K562 (cell line): ENCODE measurements around the gene RNF26. TPM values are rescaled to one million over a fixed set of nuclear protein-coding genes. Genes with fewer than 3 reads are reported as not detected.

Experiments used
- ATAC-seq: fragments of 200-7000 bp; cut with Tn5 transposase; 3 replicates; pipeline ENCODE4 v1.9.1; 2020; ENCODE audit warnings: moderate library complexity
- BruUV-seq: library from RNA; stranded (reverse); fragments of 400-500 nt; replicated peaks from 2 replicates; lab custom pipeline; 2021; lab: Mats Ljungman, UMichigan
- CTCF ChIA-PET: fragments of 300-600 bp; formaldehyde crosslinking; extraction: SDS; loops from one replicate; lab custom pipeline; 2021; ENCODE audit warnings: low intra/inter-chr PET ratio; lab: Yijun Ruan, JAX
- POLR2A ChIA-PET: fragments of 300-600, 350-650 bp; sonication (Branson Sonifier 250); formaldehyde crosslinking; extraction: SDS; loops from one replicate; lab custom pipeline; 2021; ENCODE audit warnings: antibody characterized with exemption, inconsistent platforms; lab: Yijun Ruan, JAX
- DNase-seq, 4 experiments: peaks; one replicate each; pipeline versions ENCODE4 v3.0.0 to v3.0.0-alpha.2; 2011 to 2018; ENCODE audit warnings: low spot score in 3 of 4, mixed read lengths in 3 of 4; ENCODE audit errors: extremely low read depth in 1 of 4
- FAIRE-seq: peaks from 2 replicates; lab custom pipeline; 2011; peaks lifted over from hg19 to GRCh38; lab: Jason Lieb, UNC
- H2AFZ ChIP-seq: 2 replicates; pipeline ENCODE4 v1.6.0; 2011; ENCODE audit warnings: low read depth, low read length, control low read depth, inconsistent platforms
- H3K27ac ChIP-seq: fragments of 200-600 bp; 3 replicates; pipeline ENCODE4 v1.8.0; 2011; ENCODE audit warnings: low read depth, mild to moderate bottlenecking, control low read depth, inconsistent platforms, low read length, moderate library complexity, mixed read lengths; ENCODE audit errors: extremely low read depth
- H3K27me3 ChIP-seq, 2 experiments: fragments of 300-600 bp in 1 of 2; 2 replicates in 1 of 2; 3 replicates in 1 of 2; pipeline versions ENCODE4 v1.6.0 to v1.8.0; 2011; ENCODE audit warnings: inconsistent platforms in 2 of 2, low read length in 2 of 2, mild to moderate bottlenecking in 1 of 2, mixed read lengths in 1 of 2, moderate library complexity in 1 of 2; ENCODE audit not compliant: control insufficient read depth in 2 of 2, insufficient read depth in 2 of 2
- H3K36me3 ChIP-seq: fragments of 300-600 bp; 3 replicates; pipeline ENCODE4 v1.8.0; 2011; ENCODE audit warnings: mild to moderate bottlenecking, low read length, inconsistent platforms; ENCODE audit not compliant: control insufficient read depth, insufficient read depth
- H3K4me1 ChIP-seq, 2 experiments: fragments of 200-600 bp in 1 of 2; replicated peaks in 1 of 2; 2 replicates in 1 of 2; 3 replicates in 1 of 2; pipeline versions ENCODE4 v1.5.1 to v1.8.0; 2011; ENCODE audit warnings: inconsistent platforms in 2 of 2, low read length in 2 of 2, mild to moderate bottlenecking in 1 of 2, mixed read lengths in 1 of 2, moderate library complexity in 1 of 2; ENCODE audit not compliant: control insufficient read depth in 2 of 2, insufficient read depth in 2 of 2
- H3K4me2 ChIP-seq: 2 replicates; pipeline ENCODE4 v1.6.1; 2011; ENCODE audit warnings: low read length, control low read depth, inconsistent platforms, mixed read lengths; ENCODE audit not compliant: insufficient read depth
- H3K4me3 ChIP-seq: fragments of 200-600 bp; sonication (generic), shearing (Covaris generic); 2 replicates; pipeline ENCODE4 v1.5.1; 2016; ENCODE audit warnings: control low read depth, inconsistent platforms
- H3K79me2 ChIP-seq: fragments of 200-600 bp; 3 replicates; pipeline ENCODE4 v1.8.0; 2011; ENCODE audit warnings: low read length, inconsistent platforms; ENCODE audit not compliant: control insufficient read depth, insufficient read depth
- H3K9ac ChIP-seq, 2 experiments: 2 replicates each; pipeline versions ENCODE4 v1.6.0 to v1.6.1; 2011; ENCODE audit warnings: low read depth in 2 of 2, low read length in 2 of 2, control low read depth in 1 of 2, inconsistent platforms in 1 of 2, mild to moderate bottlenecking in 1 of 2, mixed read lengths in 1 of 2; ENCODE audit not compliant: insufficient read depth in 1 of 2
- H3K9me1 ChIP-seq: one replicate; pipeline ENCODE4 v1.6.0; 2011; ENCODE audit warnings: inconsistent platforms, mild to moderate bottlenecking, low read length, moderate library complexity; ENCODE audit not compliant: control insufficient read depth, insufficient read depth
- H3K9me3 ChIP-seq: replicated peaks from 2 replicates; pipeline ENCODE4 v1.5.1; 2011; ENCODE audit warnings: low read depth, low read length, inconsistent platforms; ENCODE audit not compliant: control insufficient read depth, insufficient read depth
- H4K20me1 ChIP-seq: replicated peaks from 2 replicates; pipeline ENCODE4 v1.6.1; 2011; ENCODE audit warnings: low read length, inconsistent platforms, mixed read lengths; ENCODE audit not compliant: control insufficient read depth, insufficient read depth
- CREM ChIP-seq: IDR thresholded peaks from 2 replicates; pipeline ENCODE4 v1.6.1; 2014; ENCODE audit warnings: antibody characterized with exemption, low read depth
- JUND ChIP-seq, 2 experiments: IDR thresholded peaks; 2 replicates in 1 of 2; 3 replicates in 1 of 2; pipeline ENCODE4 v1.6.1; 2011; ENCODE audit warnings: borderline replicate concordance in 2 of 2, low read depth in 2 of 2, low read length in 2 of 2, improper control_type of control experiment in 1 of 2, missing biosample characterization in 1 of 2, missing genetic modification characterization in 1 of 2, missing genetic modification reagents in 1 of 2
- MYC ChIP-seq, 2 experiments: fragments of 250-450 bp in 1 of 2; sonication (Bioruptor Pico) in 1 of 2; IDR thresholded peaks; 2 replicates each; pipeline versions ENCODE4 v1.5.1 to v1.6.1; 2012 to 2021; ENCODE audit warnings: low read depth in 2 of 2, borderline replicate concordance in 1 of 2, improper control_type of control experiment in 1 of 2, low read length in 1 of 2, mild to moderate bottlenecking in 1 of 2, moderate library complexity in 1 of 2
- PKNOX1 ChIP-seq: fragments of 450-650 bp; IDR thresholded peaks from 2 replicates; pipeline ENCODE4 v1.6.1; 2016
- RAD21 ChIP-seq, 2 experiments: fragments of 250-450 bp in 1 of 2; fragments of 450-650 bp in 1 of 2; sonication (Bioruptor Pico) in 1 of 2; formaldehyde crosslinking in 1 of 2; IDR thresholded peaks in 1 of 2; conservative IDR thresholded peaks in 1 of 2; 2 replicates each; pipeline versions ENCODE4 v1.4.0 to v1.8.0; 2020 to 2022; ENCODE audit warnings: mild to moderate bottlenecking in 2 of 2, moderate library complexity in 1 of 2
- TAF7 ChIP-seq: fragments of 450-650 bp; IDR thresholded peaks from 2 replicates; pipeline ENCODE4 v1.6.1; 2016; ENCODE audit warnings: missing genetic modification characterization, missing compliant biosample characterization
- ZBTB34 ChIP-seq: fragments of 250-450 bp; sonication (Bioruptor Pico); IDR thresholded peaks from 2 replicates; pipeline ENCODE4 v1.8.0; 2021; ENCODE audit warnings: mild to moderate bottlenecking, moderate library complexity
- ZKSCAN1 ChIP-seq: fragments of 150-350 bp; IDR thresholded peaks from 2 replicates; pipeline ENCODE4 v1.6.1; 2016; ENCODE audit warnings: low read depth, low read length
- ZNF263 ChIP-seq: sonication (generic); formaldehyde crosslinking; IDR thresholded peaks from 2 replicates; pipeline ENCODE4 v1.8.0; 2022; ENCODE audit warnings: mild to moderate bottlenecking, missing genetic modification reagents, borderline replicate concordance
- WGBS: fragments of 100-300 bp; shearing (Covaris generic); methylation state at CpG from one replicate; pipeline ENCODE4 v1.1.6; 2016; ENCODE audit warnings: low coverage, mixed read lengths; ENCODE audit not compliant: insufficient coverage; ENCODE audit errors: missing lambda C conversion rate; 5-methylcytosine and 5-hydroxymethylcytosine counted together
- in situ Hi-C: fragments of 300-500 bp; cut with MboI; formaldehyde crosslinking; loops from 4 replicates; pipeline ENCODE4 v1.15.0; 2018; ENCODE audit warnings: inconsistent platforms, mixed read lengths
- intact Hi-C: fragments of 100-400 bp; cut with micrococcal nuclease; formaldehyde crosslinking; loops from 2 replicates; pipeline ENCODE4 v1.14.2; 2022
- polyA plus RNA-seq, 8 experiments: library from polyadenylated mRNA; depleted of rRNA in 4 of 8; stranded (reverse) in 5 of 8; unstranded in 3 of 8; fragments of >200 nt; fragmentation: Nextera tagmentation in 2 of 8; fragmentation: Illumina TruSeq in 1 of 8; extraction: Ambion mirVana in 2 of 8; extraction: Trizol in 1 of 8; gene quantifications; 2 replicates each; pipeline versions ENCODE4 v1.2.1 to v1.2.3, GENCODE V29; 2011 to 2014; ENCODE audit warnings: inconsistent platforms in 1 of 8, missing spikeins in 1 of 8
- total RNA-seq, 7 experiments: library from RNA; depleted of rRNA in 6 of 7; stranded (reverse); fragments of >200 nt in 6 of 7; fragmentation: Illumina TruSeq in 2 of 7; extraction: Trizol in 2 of 7; gene quantifications; 2 replicates each; pipeline versions ENCODE4 v1.2.1 to v1.2.3, GENCODE V29; 2011 to 2021; ENCODE audit warnings: low replicate concordance in 1 of 7
- TF ChIP-seq, protein P1 (sequence below), 3 experiments: fragments of 200-800 bp in 1 of 3; sonication (Bioruptor generic) in 1 of 3; sonication (generic) in 1 of 3; formaldehyde crosslinking in 1 of 3; IDR thresholded peaks; 2 replicates each; pipeline versions ENCODE4 v1.6.1 to v1.8.0; 2016 to 2022; ENCODE audit warnings: mild to moderate bottlenecking in 2 of 3, missing compliant biosample characterization in 2 of 3, missing genetic modification characterization in 2 of 3, missing genetic modification reagents in 1 of 3

The RNF26 gene
- total and polyA plus RNA-seq, 9 of the 15 experiments (the other 6 are each of a cell fraction or from before 2014, with no cell fraction given) = 5.3 to 53.6 (median 12.7) TPM

GRCh38 chr11:119377112-119377901 is 43.0 kb downstream of the RNF26 start (continued):
- TF ChIP-seq PKNOX1 (peak; percentile 33; the same call in 1 of the 2 replicates), MYC (IDR thresholded peaks at IDR 0.05; ENCODE audit: low read depth, low read length) (0 out of 2 replicates have a peak, but pooled peaks have one; percentile 20), MYC (CRISPR knock-in tag; IDR thresholded peaks at IDR 0.05; ENCODE audit: borderline replicate concordance, low read depth) (no peak), CREM (0 out of 2 replicates have a peak, but pooled peaks have one; percentile 9), RAD21 (CRISPR knock-in tag; conservative IDR thresholded peaks at IDR 0.05 in 1 of 2, IDR thresholded peaks at IDR 0.05 in 1 of 2) (no peak)

DNA sequence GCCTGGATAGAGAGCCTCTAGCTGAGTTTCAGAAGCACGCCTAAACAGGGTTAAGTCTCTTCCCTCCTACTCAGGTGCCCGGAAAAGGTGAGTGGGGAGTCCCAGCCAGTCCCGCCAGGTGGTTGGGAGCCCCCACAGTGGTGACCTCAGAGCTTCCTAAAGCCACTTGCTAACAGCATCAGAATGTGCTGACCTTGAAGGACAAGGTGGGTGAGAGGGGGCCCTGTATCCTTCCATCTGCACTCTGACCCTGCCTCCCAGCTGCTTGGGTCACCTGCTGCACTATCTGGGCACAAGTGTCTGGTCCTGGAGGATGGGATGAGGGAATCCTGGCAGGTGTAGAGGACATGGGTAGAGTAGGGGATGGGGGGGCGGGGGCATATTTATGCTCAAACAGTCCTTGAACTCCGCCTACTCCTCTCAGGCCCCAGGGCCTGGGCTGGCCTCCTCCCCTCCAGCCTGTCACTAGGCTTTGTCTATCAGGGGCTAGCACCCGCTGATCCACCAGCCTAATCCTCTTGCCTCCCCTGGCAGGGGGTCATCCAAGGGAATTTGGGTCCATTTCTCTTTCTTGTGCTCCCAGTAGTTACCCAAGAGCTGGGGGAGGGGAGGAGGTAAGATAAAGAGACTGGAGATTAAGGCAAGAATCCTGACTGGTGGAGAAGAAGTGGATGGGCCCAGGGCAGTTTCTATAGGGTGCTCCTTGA is 43.8 kb downstream of the RNF26 start:
- H3K27ac ChIP-seq = peak overlapping the region; percentile 72
- peaks cover 14% of the 10 kb centered on the region; the same call in 1 of the 3 replicates for H3K36me3 ChIP-seq
- ChIA-PET CTCF (interaction anchor here (4.2 kb wide), 1 partner anchor 21 kb away, joined by 27 read pairs; no protein-coding TSS in a partner anchor), POLR2A (interaction anchor here (0.6 to 6.0 kb wide), 7 partner anchors 10 to 283 kb away, joined by 3 to 34 read pairs (median 3); no protein-coding TSS in a partner anchor)
- ATAC-seq = peak; percentile 11
- H3K4me1 ChIP-seq = peaks cover 65 to 80% of the 10 kb centered on the region in 2 experiments
- 44% methylated on average over 5 of the region's 6 CpGs for WGBS
- peaks cover 5% of the 10 kb centered on the region; the same call in 1 of the 2 replicates for H4K20me1 ChIP-seq
- H2AFZ ChIP-seq = no peak overlapping the region
- BruUV-seq = no TSS peak
- no peaks in the 10 kb centered on the region; the same call in 1 of the 2 replicates for H3K9me3 ChIP-seq
- peak; percentile 81 for FAIRE-seq
- DNase-seq = peak; percentile 64 to 84 (median 66)
- peak overlapping the region; percentile 71 for H3K4me2 ChIP-seq
- H3K4me3 ChIP-seq = peak overlapping the region; percentile 26; the same call in 1 of the 2 replicates
- H3K9me1 ChIP-seq = no peaks in the 10 kb centered on the region
- H3K79me2 ChIP-seq = peaks cover 27% of the 10 kb centered on the region
- H3K9ac ChIP-seq = peak overlapping the region; percentile 66 to 73
- intact Hi-C loops (loop anchor here (5.0 kb wide), 1 partner anchor 271 kb away; the partner anchor contains the start of gene C2CD2L), in situ Hi-C loops (no loop called here)
- H3K27me3 ChIP-seq = no peaks in the 10 kb centered on the region
- TF ChIP-seq TAF7 (tag) (no peak), ZKSCAN1 (no peak), JUND (IDR thresholded peaks at IDR 0.05; ENCODE audit: borderline replicate concordance, low read depth, low read length) (0 out of 2 replicates have a peak, but pooled peaks have one; percentile 13), JUND (tag; IDR thresholded peaks at IDR 0.05; ENCODE audit: borderline replicate concordance, low read depth, low read length) (no peak), ZNF263 (no peak), ZBTB34 (no peak)
- TF ChIP-seq, protein P1, sequence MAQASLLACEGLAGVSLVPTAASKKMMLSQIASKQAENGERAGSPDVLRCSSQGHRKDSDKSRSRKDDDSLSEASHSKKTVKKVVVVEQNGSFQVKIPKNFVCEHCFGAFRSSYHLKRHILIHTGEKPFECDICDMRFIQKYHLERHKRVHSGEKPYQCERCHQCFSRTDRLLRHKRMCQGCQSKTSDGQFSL (CRISPR knock-in tag; IDR thresholded peaks at IDR 0.05) = no peak
- TF ChIP-seq, protein P1 (tag; IDR thresholded peaks at IDR 0.05) = peak in 1 of 2 experiments; percentile 20; a peak in 1 of 4 replicates
